Subcutaneous abdominal adipose tissue (tissue), 5 donors: ENCODE results near the gene TMEM121.

Experiments used
- H3K27ac ChIP-seq: one replicate; pipeline ENCODE4 v1.7.0; 2013; ENCODE audit warnings: low read depth, mild to moderate bottlenecking, inconsistent platforms, low read length, moderate library complexity
- H3K27me3 ChIP-seq, 5 donors: one replicate each; pipeline ENCODE4 v1.7.0; 2013; ENCODE audit warnings: low read length in 5 of 5, inconsistent platforms in 1 of 5; ENCODE audit not compliant: control insufficient read depth in 5 of 5, insufficient read depth in 4 of 5
- H3K36me3 ChIP-seq, 5 donors: one replicate each; pipeline ENCODE4 v1.7.0; 2013; ENCODE audit warnings: low read length in 5 of 5; ENCODE audit not compliant: control insufficient read depth in 5 of 5, insufficient read depth in 5 of 5
- H3K4me1 ChIP-seq, 5 donors: one replicate each; pipeline ENCODE4 v1.7.0; 2013; ENCODE audit warnings: low read length in 5 of 5, mild to moderate bottlenecking in 3 of 5, moderate library complexity in 1 of 5; ENCODE audit not compliant: control insufficient read depth in 5 of 5, insufficient read depth in 5 of 5
- H3K4me3 ChIP-seq, 5 donors: one replicate each; pipeline ENCODE4 v1.7.0; 2013; ENCODE audit warnings: low read length in 5 of 5, low read depth in 1 of 5
- H3K9ac ChIP-seq, 5 donors: one replicate each; pipeline ENCODE4 v1.7.0; 2013; ENCODE audit warnings: low read length in 5 of 5, mild to moderate bottlenecking in 4 of 5, moderate library complexity in 3 of 5
- H3K9me3 ChIP-seq, 5 donors: one replicate each; pipeline ENCODE4 v1.7.0; 2013; ENCODE audit warnings: low read length in 5 of 5; ENCODE audit not compliant: control insufficient read depth in 5 of 5
- donor health status: healthy.
- donor health status: healthy.
- donor health status: healthy.
- donor health status: healthy.
- donor health status: healthy.

Gene TMEM121

DNA sequence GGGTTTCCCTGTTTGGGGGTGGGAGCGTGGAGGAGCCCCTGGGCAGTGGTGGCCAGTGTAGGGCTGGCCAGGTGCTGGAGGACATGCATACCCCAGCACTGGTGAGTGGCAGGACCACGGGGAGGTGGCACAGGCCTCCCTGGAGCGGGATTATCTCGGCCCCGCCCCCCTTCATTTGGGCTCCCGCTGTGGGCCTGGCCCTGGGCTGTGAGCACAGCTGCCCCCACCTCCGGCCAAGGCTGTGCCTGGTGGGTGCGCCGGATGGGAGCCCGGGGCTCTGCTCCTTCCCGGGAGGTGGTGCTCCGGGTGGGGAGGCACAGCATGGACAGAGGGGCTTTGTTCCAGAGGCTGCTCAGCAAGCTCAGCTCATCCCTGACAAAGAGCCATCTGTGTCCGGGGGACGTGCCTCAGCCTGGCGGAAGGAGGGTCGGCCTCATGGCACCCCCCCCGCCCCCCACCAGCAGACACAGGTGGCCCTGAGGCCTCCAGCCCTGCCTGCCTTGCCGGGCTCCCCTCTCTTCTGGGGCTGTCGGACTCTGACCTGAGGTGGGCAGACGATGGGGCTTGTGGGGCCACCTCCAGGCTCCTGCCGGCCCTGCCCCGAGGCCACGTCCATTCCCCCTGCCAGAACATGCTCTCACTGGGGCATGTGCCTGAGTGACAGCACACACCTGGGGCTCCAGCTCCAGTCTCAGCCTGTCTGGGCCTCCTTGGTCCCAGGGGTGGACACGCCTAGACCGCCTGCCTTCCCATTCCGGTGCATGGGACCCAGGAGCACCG is 26.9 kb upstream of the TMEM121 start:
- Histone ChIP-seq H3K27ac (no peak overlapping the region), H3K9me3 (no peaks in the 10 kb centered on the region), H3K9ac (no peak overlapping the region), H3K36me3 (peaks cover 0 to 23% (median 10%) of the 10 kb centered on the region in 5 donors), H3K27me3 (no peaks in the 10 kb centered on the region), H3K4me1 (no peaks in the 10 kb centered on the region), H3K4me3 (no peak overlapping the region)

DNA sequence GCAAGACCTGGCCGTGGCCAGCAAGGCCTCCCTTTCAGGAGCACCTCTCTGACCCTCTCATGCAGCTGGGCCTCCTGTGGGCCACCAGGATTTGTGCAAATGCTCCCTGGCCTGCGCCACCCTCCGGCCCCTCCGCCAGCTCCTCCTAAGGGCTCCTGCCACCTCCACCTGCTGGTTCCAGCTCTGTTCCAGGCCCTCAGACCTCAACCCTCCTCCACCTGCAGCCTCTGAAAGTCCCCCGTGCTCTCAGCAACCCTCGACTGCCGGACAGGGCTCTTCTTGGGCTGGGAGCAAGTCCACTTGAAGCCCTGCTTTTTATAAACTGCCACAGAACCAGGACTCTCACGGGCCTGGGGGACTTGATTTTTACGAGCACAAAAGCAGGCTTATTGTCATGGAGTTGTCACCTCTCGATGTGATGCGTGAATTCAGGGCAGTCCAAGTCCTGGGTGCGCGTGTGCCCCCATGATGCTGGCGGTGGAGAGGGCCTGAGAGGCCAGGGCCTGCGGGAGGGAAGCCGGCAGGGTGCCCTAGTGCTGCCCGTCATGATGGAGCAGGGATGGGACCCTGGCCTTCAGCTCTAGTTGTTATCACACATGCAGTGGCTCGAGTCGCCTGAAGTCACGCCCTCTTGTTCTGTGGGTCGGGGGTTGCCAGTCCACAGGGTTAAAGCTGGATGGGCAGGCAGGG is 26.2 kb upstream of the TMEM121 start:
- Histone ChIP-seq H3K4me3 (no peak overlapping the region), H3K9me3 (no peaks in the 10 kb centered on the region), H3K27ac (no peak overlapping the region), H3K36me3 (peaks cover 0 to 23% (median 10%) of the 10 kb centered on the region in 5 donors), H3K9ac (no peak overlapping the region), H3K4me1 (no peaks in the 10 kb centered on the region), H3K27me3 (no peaks in the 10 kb centered on the region)

DNA sequence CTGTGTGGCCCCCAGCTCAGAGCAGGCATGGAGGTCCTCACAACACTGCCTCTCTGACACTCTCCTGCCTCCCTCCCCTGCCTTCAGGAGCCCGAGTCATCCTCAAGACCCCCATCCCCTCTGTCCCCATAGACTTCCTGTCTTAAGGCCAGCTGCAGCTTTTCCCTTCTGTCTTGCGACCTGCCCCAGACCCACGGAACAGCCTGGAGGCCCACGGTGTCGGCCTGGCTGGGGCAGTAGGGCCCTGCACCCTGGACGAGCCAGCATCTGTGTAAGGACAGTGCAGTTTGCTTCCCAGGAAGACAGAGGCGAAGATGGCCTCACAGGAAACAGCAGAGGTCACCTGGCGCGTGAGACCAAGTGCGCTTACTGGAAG is 25.7 kb upstream of the TMEM121 start:
- H3K27ac ChIP-seq: no peak overlapping the region
- H3K4me3 ChIP-seq: no peak overlapping the region
- no peak overlapping the region for H3K9ac ChIP-seq
- no peaks in the 10 kb centered on the region for H3K9me3 ChIP-seq
- H3K4me1 ChIP-seq: no peaks in the 10 kb centered on the region
- peaks cover 0 to 23% (median 10%) of the 10 kb centered on the region in 5 donors for H3K36me3 ChIP-seq
- no peaks in the 10 kb centered on the region for H3K27me3 ChIP-seq

DNA sequence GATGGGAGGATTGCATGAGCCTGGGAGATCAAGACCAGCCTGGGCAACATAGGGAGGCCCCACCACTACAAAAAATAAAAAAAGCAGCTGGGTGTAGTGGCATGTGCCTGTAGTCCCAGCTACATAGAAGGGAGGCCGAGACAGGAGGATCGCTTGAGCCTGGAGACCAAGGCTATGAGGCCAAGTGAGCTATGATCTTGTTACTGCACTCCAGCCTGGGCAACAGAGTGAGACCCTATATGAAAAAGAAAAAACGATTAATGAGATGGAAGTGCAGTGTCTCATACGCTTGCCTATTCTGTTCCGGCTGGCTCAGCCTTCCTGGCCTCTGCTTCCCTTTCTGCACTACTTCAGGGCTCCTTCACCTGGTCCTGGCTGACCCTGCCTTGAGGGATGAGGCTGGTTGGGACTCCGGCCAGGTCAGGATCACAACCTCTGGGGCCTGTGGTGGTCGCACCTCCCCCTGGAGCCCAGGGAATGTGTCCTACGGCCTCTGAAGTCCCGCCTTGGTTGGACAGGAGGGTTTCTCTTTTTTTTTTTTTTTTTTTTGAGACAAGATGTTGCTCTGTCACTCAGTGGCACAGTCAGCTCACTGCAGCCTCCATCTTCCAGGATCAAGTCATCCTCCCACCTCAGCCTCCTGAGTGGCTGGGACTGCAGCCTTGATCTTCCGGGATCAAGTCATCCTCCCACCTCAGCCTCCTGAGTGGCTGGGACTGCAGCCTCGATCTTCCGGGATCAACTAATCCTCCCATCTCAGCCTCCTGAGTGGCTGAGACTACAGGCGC is 24.7 kb upstream of the TMEM121 start:
- H3K9ac ChIP-seq: no peak overlapping the region
- H3K36me3 ChIP-seq: peaks cover 0 to 23% (median 10%) of the 10 kb centered on the region in 5 donors
- H3K9me3 ChIP-seq: no peaks in the 10 kb centered on the region
- H3K4me3 ChIP-seq: no peak overlapping the region
- no peak overlapping the region for H3K27ac ChIP-seq
- H3K27me3 ChIP-seq: no peaks in the 10 kb centered on the region
- H3K4me1 ChIP-seq: no peaks in the 10 kb centered on the region

DNA sequence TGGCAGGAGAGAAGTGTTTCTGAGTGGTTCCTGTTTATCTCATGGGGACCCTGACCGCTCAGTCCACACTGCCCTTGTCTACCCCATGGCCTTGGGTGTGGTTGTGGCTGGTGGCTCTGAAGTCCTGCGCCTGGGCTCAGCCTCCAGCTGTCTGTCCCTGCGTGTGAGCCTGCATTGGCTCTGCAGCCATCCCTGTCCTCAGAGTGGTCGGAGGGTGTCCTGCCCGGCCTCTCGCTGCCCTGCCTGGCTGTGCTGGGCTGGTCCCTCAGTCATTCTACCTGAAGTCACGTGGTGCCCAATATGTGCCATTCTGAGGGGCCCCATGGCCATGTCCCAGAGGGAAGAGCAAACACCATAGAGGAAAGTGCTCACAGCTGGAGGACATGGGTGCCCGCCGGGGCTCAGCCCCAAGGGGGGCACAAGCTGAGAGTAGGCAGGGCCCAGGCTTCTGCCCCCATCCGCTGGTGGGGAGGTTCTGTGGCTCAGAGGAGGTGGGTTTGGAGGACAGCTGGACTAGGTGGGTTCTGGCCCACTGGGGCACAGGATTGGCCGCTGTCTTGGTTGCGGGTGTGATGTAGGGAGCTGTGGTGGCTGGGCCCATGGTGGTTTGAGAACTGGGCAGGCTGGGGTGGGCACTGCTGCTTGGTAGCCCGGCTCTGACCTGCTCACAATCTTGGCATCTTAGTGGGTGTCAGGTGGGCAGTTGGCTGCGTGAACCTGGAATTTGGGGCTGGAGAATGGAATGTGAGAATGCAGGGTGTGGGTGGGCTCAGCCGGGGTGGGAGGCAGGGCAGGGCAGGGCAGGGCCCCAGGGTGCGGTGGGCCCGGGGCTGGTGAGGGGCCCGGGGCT is 23.7 kb upstream of the TMEM121 start:
- Histone ChIP-seq H3K9me3 (no peaks in the 10 kb centered on the region), H3K4me3 (no peak overlapping the region), H3K9ac (no peak overlapping the region), H3K27ac (no peak overlapping the region), H3K27me3 (no peaks in the 10 kb centered on the region), H3K4me1 (no peaks in the 10 kb centered on the region), H3K36me3 (peaks cover 0 to 18% (median 9%) of the 10 kb centered on the region in 5 donors)

DNA sequence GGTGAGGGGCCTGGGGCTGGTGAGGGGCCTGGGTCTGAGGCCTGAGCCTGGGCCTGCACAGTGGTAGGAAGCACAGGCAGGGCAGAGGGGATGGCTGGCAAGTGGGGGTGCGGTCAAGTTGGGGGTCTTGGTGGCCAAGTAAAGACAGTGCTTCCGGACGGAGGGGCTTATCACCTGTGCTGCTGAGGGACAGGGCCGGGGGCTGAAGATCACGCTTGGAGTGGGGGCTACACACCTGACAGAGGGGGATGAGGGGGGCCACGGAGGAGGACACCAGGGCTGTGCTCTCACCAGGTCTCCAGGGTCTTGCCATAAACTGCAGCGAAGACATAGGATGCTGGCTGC is 23.1 kb upstream of the TMEM121 start:
- H3K9me3 ChIP-seq: no peaks in the 10 kb centered on the region
- peaks cover 0 to 12% (median 8%) of the 10 kb centered on the region in 5 donors for H3K36me3 ChIP-seq
- H3K4me3 ChIP-seq: no peak overlapping the region
- no peak overlapping the region for H3K9ac ChIP-seq
- H3K27me3 ChIP-seq: peaks cover 0 to 5% (median 4%) of the 10 kb centered on the region in 5 donors
- H3K4me1 ChIP-seq: no peaks in the 10 kb centered on the region
- no peak overlapping the region for H3K27ac ChIP-seq

DNA sequence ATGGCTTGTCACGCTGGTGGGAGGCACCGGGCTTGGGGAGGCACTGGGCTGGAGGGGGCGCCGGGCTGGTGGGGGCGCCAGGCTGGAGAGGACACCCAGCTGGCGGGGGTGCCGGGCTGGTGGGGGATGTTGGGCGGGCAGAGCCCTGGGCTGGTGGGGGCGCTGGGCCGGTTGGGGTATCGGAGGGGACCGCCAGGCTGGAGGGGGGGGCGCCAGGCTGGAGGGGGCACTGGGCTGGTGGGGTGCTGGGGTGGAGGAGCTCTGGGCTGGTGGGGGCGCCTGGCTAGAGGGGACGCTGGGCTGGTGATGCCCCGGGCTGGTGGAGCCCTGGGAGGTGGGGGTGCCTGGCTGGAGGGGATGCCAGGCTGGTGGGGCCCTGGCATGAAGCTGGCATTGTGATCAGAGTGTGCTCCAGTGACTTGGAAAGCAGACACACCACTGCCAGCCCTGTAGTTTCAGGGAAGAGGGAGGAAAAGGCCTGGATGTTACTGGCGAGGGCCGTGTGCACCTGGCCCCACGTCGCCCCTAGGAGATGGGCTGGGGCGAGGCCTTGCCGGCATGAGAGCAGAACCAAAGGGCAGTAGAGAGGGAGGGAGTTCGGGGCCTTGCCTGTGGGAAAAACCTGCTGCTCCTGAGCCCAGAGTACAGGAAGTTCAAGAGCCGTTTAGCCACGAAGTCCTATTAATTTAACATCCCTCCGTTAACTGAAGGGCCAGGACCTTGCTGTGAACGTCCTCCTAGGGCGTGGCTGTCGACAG is 22.3 kb upstream of the TMEM121 start:
- Histone ChIP-seq H3K27me3 (peaks cover 0 to 11% (median 8%) of the 10 kb centered on the region in 5 donors), H3K36me3 (peaks cover 0 to 4% (median 1%) of the 10 kb centered on the region in 5 donors), H3K4me3 (no peak overlapping the region), H3K4me1 (no peaks in the 10 kb centered on the region), H3K27ac (no peak overlapping the region), H3K9ac (no peak overlapping the region), H3K9me3 (no peaks in the 10 kb centered on the region)

DNA sequence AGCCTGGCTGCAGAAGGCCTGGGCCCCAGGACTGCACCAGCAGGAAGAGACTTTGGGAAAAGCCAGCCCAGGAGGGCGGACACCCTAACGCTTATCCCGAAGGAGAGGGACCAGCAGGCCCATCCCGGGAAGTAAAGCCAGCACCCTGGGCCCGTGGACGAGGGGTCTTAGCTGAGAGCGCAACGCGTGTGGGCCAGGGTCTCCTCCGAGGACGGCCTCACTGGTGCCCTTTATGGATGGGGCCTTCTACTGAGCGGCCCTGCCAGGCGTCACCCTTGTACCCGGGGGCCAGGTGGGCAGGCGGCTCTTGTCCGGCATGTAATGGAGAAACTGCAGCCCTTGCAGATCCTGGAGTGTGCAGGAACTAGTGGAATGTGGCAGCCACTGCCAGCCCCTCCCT is 21.3 kb upstream of the TMEM121 start:
- H3K4me1 ChIP-seq: no peaks in the 10 kb centered on the region
- no peak overlapping the region for H3K9ac ChIP-seq
- no peak overlapping the region for H3K4me3 ChIP-seq
- H3K36me3 ChIP-seq: no peaks in the 10 kb centered on the region
- H3K9me3 ChIP-seq: no peaks in the 10 kb centered on the region
- peaks cover 0 to 11% (median 10%) of the 10 kb centered on the region in 5 donors for H3K27me3 ChIP-seq
- no peak overlapping the region for H3K27ac ChIP-seq

DNA sequence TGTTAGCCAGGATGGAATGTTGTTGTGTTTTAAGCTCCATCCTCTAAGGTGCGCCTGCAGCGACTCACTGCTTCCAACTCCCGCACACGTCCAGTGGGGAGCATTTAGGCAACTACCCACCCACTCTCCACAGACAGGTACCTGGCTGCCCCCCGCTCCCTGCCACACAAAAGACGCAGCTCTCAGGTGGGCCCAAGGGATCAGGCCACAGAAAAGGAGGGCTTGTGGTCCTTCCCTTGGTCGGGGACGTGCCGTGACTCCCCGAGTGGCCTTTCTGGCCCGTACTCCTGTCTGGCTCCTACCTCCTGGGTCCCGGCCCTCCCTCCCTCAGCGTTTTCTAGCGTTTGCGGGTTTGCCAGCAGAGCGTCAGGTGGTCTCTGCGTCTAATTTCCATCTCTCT is 19.1 kb upstream of the TMEM121 start:
- Histone ChIP-seq H3K4me1 (no peaks in the 10 kb centered on the region), H3K9ac (no peak overlapping the region), H3K27ac (no peak overlapping the region), H3K27me3 (peaks cover 4 to 21% (median 10%) of the 10 kb centered on the region in 5 donors), H3K9me3 (no peaks in the 10 kb centered on the region), H3K4me3 (no peak overlapping the region), H3K36me3 (no peaks in the 10 kb centered on the region)
